GM19043 (cell line): ENCODE results near the gene C22orf23.

Experiments used
- ATAC-seq: cut with Tn5 transposase; IDR thresholded peaks from one replicate; pipeline ENCODE4 v1.9.1; 2021; ENCODE audit warnings: low read depth; ENCODE audit not compliant: unreplicated experiment

The C22orf23 gene

GRCh38 chr22:37926771-37927636 lies 26.4 kb downstream of the C22orf23 start:
- ATAC-seq: no peak

GRCh38 chr22:37926358-37926757 lies 27.0 kb downstream of the C22orf23 start:
- ATAC-seq: no peak

DNA sequence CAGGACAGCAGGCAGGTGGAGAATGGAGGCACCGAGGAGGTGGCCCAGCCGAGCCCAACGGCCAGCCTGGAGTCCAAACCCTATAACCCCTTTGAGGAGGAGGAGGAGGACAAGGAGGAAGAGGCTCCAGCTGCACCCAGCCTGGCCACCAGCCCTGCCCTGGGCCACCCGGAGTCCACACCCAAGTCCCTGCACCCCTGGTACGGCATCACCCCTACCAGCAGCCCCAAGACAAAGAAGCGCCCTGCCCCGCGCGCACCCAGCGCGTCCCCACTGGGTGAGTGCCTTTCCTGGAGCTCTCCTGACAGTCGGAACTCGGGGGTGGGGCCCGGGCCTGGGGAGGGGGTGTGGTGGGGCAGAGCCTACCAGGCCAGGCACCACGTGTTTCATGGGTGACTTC lies 27.6 kb downstream of the C22orf23 start:
- ATAC-seq: no peak

DNA sequence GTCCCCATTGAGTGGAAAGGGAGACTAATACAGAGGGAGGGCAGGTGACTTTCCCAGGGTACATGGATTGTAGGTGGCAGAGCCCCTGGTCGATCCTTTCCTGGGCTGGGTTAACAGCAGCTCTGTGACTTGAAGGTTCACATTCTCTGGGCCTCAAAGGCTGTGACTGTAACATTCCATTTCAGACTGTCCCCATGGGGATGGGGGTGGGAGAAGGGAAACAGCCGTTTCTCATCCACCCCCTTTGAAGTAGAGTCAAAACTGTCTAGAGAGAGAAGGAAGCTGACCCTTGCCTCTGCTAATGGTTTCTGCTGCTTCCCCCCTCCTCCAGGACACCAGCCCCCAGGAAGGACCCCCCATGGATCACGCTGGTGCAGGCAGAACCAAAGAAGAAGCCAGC lies 28.1 kb downstream of the C22orf23 start:
- ATAC-seq: no peak

DNA sequence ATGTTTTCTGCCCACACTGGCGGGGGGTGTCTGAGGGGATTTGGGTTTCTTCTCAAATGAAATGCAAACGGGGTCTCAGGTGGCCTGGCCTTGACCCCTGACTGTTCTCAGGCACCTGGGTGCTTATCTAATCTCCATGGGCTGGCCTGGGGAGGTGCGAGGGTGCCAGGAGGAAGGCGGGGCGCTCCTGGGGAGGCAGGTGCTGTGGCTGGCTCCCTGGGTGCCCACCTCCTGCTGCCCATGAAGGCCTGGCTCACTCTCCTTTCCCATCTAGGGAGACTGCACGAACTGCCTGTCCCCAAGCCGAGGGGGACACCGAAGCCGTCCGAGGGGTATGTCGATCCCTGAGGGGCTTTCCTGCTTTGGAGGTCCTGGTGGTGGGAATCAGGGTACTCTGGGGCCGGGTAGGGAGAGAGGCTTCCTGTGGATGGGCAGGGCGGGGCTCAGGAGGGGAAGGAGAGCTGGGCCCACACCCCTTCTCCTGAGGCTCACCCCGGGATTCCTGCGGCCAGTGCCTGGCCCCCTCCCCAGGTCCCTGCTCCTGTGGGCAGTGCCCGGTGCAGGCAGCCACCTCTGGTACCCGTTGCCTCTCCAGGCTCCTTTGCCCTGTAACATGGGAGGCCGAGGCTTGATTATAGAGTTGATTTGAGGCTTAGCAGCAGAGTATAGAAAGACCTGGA lies 28.9 kb downstream of the C22orf23 start:
- ATAC-seq: no peak

DNA sequence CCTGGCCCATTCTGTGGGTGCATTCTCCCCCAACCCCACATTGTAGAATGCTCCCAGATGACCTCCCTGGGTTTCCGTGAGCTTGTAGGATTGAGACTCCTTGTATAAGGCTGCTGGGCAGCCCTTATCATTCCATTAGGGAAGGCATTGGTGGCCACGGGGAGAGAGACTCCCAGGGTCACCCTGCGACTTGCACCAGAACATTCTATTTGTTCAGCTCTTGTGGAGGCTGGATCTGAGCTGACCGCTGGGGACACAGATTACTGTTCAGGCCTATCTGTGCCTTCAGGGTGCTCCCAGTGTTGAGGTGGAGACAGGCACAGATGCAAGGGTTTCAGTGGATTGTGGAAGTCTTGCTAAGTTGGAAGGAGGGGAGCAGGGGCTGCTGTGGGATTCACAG lies 29.5 kb downstream of the C22orf23 start:
- no peak for ATAC-seq

DNA sequence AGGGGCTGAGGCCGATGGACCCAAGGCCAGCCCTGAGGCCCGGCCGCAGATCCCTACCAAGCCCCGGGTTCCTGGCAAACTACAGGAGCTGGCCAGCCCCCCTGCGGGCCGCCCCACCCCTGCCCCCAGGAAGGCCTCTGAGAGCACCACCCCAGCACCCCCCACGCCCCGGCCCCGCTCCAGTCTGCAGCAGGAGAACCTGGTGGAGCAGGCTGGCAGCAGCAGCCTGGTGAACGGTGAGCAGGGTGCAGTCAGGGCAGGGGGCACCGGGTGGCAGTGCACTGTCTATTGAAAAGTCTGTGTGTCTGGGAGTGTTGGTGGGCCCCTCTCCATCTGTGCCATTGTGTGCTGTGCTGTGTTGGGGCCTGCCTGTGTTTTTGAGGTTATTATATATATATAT lies 31.2 kb downstream of the C22orf23 start:
- ATAC-seq: no peak

DNA sequence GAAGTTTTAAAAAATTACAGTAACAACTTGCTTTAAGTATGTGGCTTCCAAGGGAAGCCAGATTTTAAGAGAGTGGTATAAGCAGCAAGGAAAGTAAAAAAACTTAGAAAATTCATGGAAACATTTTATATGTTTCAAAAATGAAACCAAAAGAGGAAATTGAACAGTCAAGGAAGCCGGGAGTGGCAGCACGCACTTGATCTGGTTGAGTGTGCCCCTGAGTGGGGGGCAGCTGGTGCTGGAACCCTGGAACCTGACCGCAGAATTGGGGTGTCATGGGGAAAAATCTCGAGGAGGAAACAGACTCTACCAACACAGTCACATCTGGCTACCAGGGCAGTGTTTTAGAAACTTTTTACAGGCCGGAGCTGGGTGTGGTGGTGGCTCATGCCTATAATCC lies 33.3 kb downstream of the C22orf23 start:
- no peak for ATAC-seq

GRCh38 chr22:37918580-37919270 lies 34.7 kb downstream of the C22orf23 start:
- ATAC-seq: no peak

GRCh38 chr22:37917874-37918548 lies 35.4 kb downstream of the C22orf23 start:
- no peak for ATAC-seq

- no peak for ATAC-seq
These were observed 37.1 kb downstream of the C22orf23 start for GRCh38 chr22:37916311-37916710.

GRCh38 chr22:37913233-37913721 lies 40.1 kb downstream of the C22orf23 start:
- no peak for ATAC-seq

DNA sequence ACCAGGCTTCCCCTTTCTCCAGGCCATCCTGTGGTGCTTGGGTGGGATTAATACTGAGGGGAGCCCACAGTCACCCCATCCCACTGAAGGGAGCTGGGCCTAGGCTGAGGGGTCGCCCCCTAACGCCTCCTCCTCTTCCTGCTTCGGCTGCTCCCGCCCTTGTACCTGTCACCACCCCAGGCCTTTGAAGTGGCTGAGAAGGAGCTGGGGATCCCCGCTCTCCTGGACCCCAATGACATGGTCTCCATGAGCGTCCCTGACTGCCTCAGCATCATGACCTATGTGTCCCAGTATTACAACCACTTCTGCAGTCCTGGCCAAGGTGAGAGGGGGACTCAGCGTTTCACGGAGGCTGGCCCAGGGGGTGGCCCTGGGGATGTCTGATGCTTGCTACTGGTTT lies 41.2 kb downstream of the C22orf23 start:
- ATAC-seq: no peak

DNA sequence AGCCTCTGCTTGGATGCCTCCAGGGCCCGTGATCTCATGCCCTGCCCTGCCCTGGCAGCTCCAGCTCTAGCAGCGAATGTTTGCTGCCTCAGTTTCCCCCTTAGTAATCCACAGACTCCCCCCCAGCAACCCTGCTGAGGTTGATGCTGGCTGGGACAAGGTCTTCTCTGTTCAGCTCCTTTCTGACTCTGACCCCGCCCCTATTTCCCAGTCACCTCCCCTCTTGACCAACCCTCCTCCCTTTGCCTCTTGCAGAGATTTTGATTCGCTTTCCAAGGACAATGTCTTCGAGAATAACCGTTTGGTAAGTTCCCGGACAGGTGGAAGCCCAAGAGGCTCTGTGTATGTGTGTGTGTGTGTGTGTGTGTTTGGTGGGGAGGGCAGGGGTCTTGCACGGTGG lies 41.7 kb downstream of the C22orf23 start:
- no peak for ATAC-seq

GRCh38 chr22:37910890-37911672 lies 42.3 kb downstream of the C22orf23 start:
- ATAC-seq: no peak

DNA sequence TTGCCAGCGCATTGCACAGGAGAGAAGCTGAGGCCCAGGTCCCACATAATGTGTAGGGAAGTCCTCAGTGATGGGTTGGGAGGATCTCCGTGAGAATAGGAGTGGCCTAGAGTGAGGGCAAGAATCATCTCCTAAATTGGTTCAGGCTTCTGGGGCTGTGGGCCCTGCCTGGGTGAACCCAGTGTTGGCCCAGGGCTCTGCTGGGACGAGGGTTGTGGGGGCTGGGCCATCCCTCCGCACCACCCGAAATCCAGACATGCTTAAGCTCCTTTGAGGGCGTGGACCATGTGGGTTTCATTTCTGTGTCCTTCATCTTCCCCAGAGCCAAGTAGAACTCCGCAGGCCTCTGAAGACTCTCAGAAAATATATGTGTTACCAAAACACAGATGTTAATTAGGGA lies 43.6 kb downstream of the C22orf23 start:
- no peak for ATAC-seq

GRCh38 chr22:37907036-37907954 lies 46.1 kb downstream of the C22orf23 start:
- ATAC-seq: no peak

DNA sequence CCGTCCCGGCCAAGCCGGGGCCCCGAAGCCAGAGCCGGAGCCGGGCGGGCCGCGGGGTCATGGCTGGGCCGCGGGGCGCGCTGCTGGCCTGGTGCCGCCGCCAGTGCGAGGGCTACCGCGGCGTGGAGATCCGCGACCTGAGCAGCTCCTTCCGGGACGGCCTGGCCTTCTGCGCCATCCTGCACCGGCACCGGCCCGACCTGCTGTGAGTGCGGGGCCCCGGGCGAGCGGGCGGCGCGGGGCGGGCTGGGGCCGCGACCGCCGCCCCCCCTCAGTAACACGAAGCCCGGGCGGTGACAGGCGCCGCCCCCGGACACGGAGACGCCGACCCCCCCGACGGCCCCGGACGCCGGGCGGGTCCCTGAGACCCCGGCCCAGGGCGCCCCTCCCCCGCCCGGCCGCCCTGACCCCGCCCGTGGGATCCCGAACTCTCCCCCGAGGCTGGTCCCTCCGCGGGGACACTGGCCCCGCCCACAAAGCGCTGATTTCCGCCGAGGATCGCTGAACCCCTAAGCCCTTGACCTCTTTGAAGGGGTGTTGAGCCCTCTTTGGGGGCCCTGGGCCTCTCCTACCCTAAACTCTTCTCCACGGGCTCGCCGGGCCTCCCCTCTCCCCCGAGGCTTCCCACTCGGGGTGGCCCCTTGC lies 46.9 kb downstream of the C22orf23 start:
- peak; percentile 31 for ATAC-seq
